Stromal cell of bone marrow (primary cell): ENCODE data around the gene EFCC1.
"Not testable (repeated sequence)": the region's sequence is repeated elsewhere in the genome, so short reads cannot be mapped to it uniquely, and the experiment has no call there.

ENCODE experiments used
- DNase-seq: peaks from one replicate; pipeline ENCODE4 v3.0.0-alpha.2; 2012; ENCODE audit warnings: low read depth

EFCC1 gene

GRCh38 chr3:129056451-129057173, 55.5 kb downstream of the EFCC1 start:
- no peak for DNase-seq

- DNase-seq, result no peak
These were observed 56.1 kb downstream of the EFCC1 start for GRCh38 chr3:129057249-129057648.

GRCh38 chr3:129058441-129059200, 57.5 kb downstream of the EFCC1 start:
- no peak for DNase-seq

GRCh38 chr3:129059311-129059958, 58.3 kb downstream of the EFCC1 start:
- DNase-seq, result no peak

- no peak for DNase-seq
These were observed 59.3 kb downstream of the EFCC1 start, which contains the start of gene GP9 for GRCh38 chr3:129060276-129061022. Gene GP9 (plus strand): TSS chr3:129060779. CDS start chr3:129061740, 961 bp downstream.

- no peak for DNase-seq
These were observed 60.2 kb downstream of the EFCC1 start for GRCh38 chr3:129061023-129061887.

- no peak for DNase-seq
These were observed 61.1 kb downstream of the EFCC1 start for GRCh38 chr3:129061888-129062834.

- no peak for DNase-seq
These were observed 62.1 kb downstream of the EFCC1 start for GRCh38 chr3:129063091-129063640.

GRCh38 chr3:129063841-129064482, 62.9 kb downstream of the EFCC1 start:
- DNase-seq, result no peak

- no peak for DNase-seq
These were observed 64.1 kb downstream of the EFCC1 start for GRCh38 chr3:129065016-129065719.

- DNase-seq, result no peak
These were observed 64.6 kb downstream of the EFCC1 start for GRCh38 chr3:129065720-129066073.

GRCh38 chr3:129067719-129068118, 66.6 kb downstream of the EFCC1 start:
- not testable (repeated sequence) for DNase-seq

- no peak for DNase-seq
These were observed 67.3 kb downstream of the EFCC1 start for GRCh38 chr3:129068291-129068886.

- not testable (repeated sequence) for DNase-seq
These were observed 68.4 kb downstream of the EFCC1 start for GRCh38 chr3:129069313-129070085.

- DNase-seq, result no peak
These were observed 69.2 kb downstream of the EFCC1 start for GRCh38 chr3:129070086-129070885.

- no peak for DNase-seq
These were observed 76.1 kb downstream of the EFCC1 start for GRCh38 chr3:129077222-129077621.

GRCh38 chr3:129078510-129078909, 77.4 kb downstream of the EFCC1 start:
- DNase-seq, result no peak
